K562 (cell line): Measurements from ENCODE around the gene CSF1R. TPM values are rescaled to one million over a fixed set of nuclear protein-coding genes. Genes with fewer than 3 reads are reported as not detected.

Source experiments
- CBX3 ChIP-seq, 2 experiments: IDR thresholded peaks; 1 replicate in 1 of 2; 2 replicates in 1 of 2; pipeline ENCODE4 v1.6.1; 2012; ENCODE audit warnings: inconsistent platforms in 2 of 2, low read length in 2 of 2, borderline replicate concordance in 1 of 2, control low read depth in 1 of 2
- HMGN3 ChIP-seq: IDR thresholded peaks from 2 replicates; pipeline ENCODE4 v1.6.1; 2011; ENCODE audit warnings: borderline replicate concordance, low read depth, mild to moderate bottlenecking, mixed read lengths, low read length; ENCODE audit not compliant: insufficient read length; ENCODE audit errors: extremely low read depth
- MXI1 ChIP-seq: IDR thresholded peaks from 2 replicates; pipeline ENCODE4 v1.6.1; 2011; ENCODE audit warnings: low read depth, mild to moderate bottlenecking, improper control_type of control experiment, low read length
- NFATC3 ChIP-seq: fragments of 450-650 bp; IDR thresholded peaks from 2 replicates; pipeline ENCODE4 v1.6.1; 2017; ENCODE audit warnings: mild to moderate bottlenecking
- NFIX ChIP-seq: fragments of 250-450 bp; sonication (Bioruptor Pico); IDR thresholded peaks from 2 replicates; pipeline ENCODE4 v1.4.0; 2020; ENCODE audit warnings: low read depth, mild to moderate bottlenecking, moderate library complexity
- PHB2 ChIP-seq: fragments of 450-650 bp; IDR thresholded peaks from 2 replicates; pipeline ENCODE4 v1.6.1; 2017; ENCODE audit warnings: low read depth
- RFX7 ChIP-seq: fragments of 250-450 bp; sonication (Bioruptor Pico); IDR thresholded peaks from 2 replicates; pipeline ENCODE4 v1.5.1; 2021; ENCODE audit warnings: mild to moderate bottlenecking
- ZNF263 ChIP-seq: sonication (generic); formaldehyde crosslinking; IDR thresholded peaks from 2 replicates; pipeline ENCODE4 v1.8.0; 2022; ENCODE audit warnings: mild to moderate bottlenecking, missing genetic modification reagents, borderline replicate concordance
- ZNF695 ChIP-seq: fragments of 450-650 bp; formaldehyde crosslinking; IDR thresholded peaks from 2 replicates; pipeline ENCODE4 v1.4.0; 2020; ENCODE audit warnings: mild to moderate bottlenecking, moderate library complexity
- ZNF830 ChIP-seq: fragments of 250-450 bp; sonication (Bioruptor Pico); IDR thresholded peaks from 2 replicates; pipeline ENCODE4 v1.5.0; 2021; ENCODE audit warnings: mild to moderate bottlenecking
- polyA plus RNA-seq, 8 experiments: library from polyadenylated mRNA; depleted of rRNA in 4 of 8; stranded (reverse) in 5 of 8; unstranded in 3 of 8; fragments of >200 nt; fragmentation: Nextera tagmentation in 2 of 8; fragmentation: Illumina TruSeq in 1 of 8; extraction: Ambion mirVana in 2 of 8; extraction: Trizol in 1 of 8; gene quantifications; 2 replicates each; pipeline versions ENCODE4 v1.2.1 to v1.2.3, GENCODE V29; 2011 to 2014; ENCODE audit warnings: inconsistent platforms in 1 of 8, missing spikeins in 1 of 8
- total RNA-seq, 7 experiments: library from RNA; depleted of rRNA in 6 of 7; stranded (reverse); fragments of >200 nt in 6 of 7; fragmentation: Illumina TruSeq in 2 of 7; extraction: Trizol in 2 of 7; gene quantifications; 2 replicates each; pipeline versions ENCODE4 v1.2.1 to v1.2.3, GENCODE V29; 2011 to 2021; ENCODE audit warnings: low replicate concordance in 1 of 7
- TF ChIP-seq, protein P1 (sequence below): fragments of 200-800 bp; sonication (Bioruptor generic); IDR thresholded peaks from 2 replicates; pipeline ENCODE4 v1.6.1; 2016; ENCODE audit warnings: missing genetic modification characterization, missing compliant biosample characterization
- TF ChIP-seq, protein P2 (sequence below): fragments of 200-800 bp; sonication (Bioruptor generic); IDR thresholded peaks from 2 replicates; pipeline ENCODE4 v1.6.1; 2017; ENCODE audit warnings: missing genetic modification characterization, missing compliant biosample characterization
- TF ChIP-seq, protein P3 (sequence below): fragments of 450-650 bp; IDR thresholded peaks from 2 replicates; pipeline ENCODE4 v1.7.0; 2016; ENCODE audit warnings: borderline replicate concordance
- TF ChIP-seq, protein P4 (sequence below): fragments of 450-650 bp; IDR thresholded peaks from 2 replicates; pipeline ENCODE4 v1.6.1; 2016; ENCODE audit warnings: antibody characterized with exemption
- TF ChIP-seq, protein P5 (sequence below): sonication (generic); formaldehyde crosslinking; IDR thresholded peaks from 2 replicates; pipeline ENCODE4 v1.8.0; 2022; ENCODE audit warnings: mild to moderate bottlenecking, missing genetic modification reagents

CSF1R gene
- total and polyA plus RNA-seq, 9 of the 15 experiments (the other 6 are each of a cell fraction or from before 2014, with no cell fraction given): 0.03 to 0.64 (median 0.20) TPM; not detected in 6

DNA sequence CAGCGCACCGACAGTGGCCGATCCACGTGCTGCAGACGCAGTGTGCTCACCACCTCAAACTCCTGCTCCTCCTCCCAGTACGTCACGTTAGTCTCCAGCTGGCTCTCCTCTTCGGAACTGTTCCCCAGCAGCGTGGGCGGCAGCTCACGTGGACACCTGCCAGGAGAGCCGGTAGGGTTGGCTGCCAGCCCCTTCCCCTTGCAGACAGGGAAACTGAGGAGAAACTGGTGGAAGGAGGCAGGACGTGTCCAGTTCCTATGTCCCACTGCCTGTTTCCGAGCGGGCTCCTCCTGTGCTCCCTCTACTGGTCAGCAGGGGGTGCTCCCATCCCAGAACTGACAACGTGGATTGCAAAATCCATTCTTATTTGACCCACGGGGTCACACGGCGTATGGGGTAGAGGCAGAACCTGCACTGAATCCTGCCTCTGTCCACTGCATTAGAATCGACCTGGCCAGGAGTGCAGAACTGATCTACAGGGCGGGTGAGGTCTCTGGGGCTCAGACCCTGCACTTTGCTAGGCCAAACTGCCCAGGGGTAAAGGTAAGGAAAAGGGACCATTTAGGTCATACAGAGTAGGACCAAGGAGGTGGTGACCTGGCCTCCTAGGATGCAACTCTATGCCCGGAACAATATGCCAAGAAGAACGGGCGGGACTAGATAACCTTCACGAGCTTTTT, 43.6 kb upstream of the CSF1R start (continued):
- TF ChIP-seq, protein P1, sequence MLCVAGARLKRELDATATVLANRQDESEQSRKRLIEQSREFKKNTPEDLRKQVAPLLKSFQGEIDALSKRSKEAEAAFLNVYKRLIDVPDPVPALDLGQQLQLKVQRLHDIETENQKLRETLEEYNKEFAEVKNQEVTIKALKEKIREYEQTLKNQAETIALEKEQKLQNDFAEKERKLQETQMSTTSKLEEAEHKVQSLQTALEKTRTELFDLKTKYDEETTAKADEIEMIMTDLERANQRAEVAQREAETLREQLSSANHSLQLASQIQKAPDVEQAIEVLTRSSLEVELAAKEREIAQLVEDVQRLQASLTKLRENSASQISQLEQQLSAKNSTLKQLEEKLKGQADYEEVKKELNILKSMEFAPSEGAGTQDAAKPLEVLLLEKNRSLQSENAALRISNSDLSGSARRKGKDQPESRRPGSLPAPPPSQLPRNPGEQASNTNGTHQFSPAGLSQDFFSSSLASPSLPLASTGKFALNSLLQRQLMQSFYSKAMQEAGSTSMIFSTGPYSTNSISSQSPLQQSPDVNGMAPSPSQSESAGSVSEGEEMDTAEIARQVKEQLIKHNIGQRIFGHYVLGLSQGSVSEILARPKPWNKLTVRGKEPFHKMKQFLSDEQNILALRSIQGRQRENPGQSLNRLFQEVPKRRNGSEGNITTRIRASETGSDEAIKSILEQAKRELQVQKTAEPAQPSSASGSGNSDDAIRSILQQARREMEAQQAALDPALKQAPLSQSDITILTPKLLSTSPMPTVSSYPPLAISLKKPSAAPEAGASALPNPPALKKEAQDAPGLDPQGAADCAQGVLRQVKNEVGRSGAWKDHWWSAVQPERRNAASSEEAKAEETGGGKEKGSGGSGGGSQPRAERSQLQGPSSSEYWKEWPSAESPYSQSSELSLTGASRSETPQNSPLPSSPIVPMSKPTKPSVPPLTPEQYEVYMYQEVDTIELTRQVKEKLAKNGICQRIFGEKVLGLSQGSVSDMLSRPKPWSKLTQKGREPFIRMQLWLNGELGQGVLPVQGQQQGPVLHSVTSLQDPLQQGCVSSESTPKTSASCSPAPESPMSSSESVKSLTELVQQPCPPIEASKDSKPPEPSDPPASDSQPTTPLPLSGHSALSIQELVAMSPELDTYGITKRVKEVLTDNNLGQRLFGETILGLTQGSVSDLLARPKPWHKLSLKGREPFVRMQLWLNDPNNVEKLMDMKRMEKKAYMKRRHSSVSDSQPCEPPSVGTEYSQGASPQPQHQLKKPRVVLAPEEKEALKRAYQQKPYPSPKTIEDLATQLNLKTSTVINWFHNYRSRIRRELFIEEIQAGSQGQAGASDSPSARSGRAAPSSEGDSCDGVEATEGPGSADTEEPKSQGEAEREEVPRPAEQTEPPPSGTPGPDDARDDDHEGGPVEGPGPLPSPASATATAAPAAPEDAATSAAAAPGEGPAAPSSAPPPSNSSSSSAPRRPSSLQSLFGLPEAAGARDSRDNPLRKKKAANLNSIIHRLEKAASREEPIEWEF: no peak
- TF ChIP-seq HMGN3: no peak
- no peak for TF ChIP-seq MXI1
- no peak for TF ChIP-seq NFATC3
- no peak for TF ChIP-seq PHB2
- TF ChIP-seq, protein P2, sequence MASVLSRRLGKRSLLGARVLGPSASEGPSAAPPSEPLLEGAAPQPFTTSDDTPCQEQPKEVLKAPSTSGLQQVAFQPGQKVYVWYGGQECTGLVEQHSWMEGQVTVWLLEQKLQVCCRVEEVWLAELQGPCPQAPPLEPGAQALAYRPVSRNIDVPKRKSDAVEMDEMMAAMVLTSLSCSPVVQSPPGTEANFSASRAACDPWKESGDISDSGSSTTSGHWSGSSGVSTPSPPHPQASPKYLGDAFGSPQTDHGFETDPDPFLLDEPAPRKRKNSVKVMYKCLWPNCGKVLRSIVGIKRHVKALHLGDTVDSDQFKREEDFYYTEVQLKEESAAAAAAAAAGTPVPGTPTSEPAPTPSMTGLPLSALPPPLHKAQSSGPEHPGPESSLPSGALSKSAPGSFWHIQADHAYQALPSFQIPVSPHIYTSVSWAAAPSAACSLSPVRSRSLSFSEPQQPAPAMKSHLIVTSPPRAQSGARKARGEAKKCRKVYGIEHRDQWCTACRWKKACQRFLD (CRISPR knock-in tag): no peak
- TF ChIP-seq ZNF830 (CRISPR knock-in tag): no peak
- TF ChIP-seq CBX3 (IDR thresholded peaks at IDR 0.05; ENCODE audit: borderline replicate concordance in 1 of 2, low read length in 2 of 2): peak in 1 of 2 experiments; percentile 66; a peak in 1 of 3 replicates
- TF ChIP-seq, protein P3, sequence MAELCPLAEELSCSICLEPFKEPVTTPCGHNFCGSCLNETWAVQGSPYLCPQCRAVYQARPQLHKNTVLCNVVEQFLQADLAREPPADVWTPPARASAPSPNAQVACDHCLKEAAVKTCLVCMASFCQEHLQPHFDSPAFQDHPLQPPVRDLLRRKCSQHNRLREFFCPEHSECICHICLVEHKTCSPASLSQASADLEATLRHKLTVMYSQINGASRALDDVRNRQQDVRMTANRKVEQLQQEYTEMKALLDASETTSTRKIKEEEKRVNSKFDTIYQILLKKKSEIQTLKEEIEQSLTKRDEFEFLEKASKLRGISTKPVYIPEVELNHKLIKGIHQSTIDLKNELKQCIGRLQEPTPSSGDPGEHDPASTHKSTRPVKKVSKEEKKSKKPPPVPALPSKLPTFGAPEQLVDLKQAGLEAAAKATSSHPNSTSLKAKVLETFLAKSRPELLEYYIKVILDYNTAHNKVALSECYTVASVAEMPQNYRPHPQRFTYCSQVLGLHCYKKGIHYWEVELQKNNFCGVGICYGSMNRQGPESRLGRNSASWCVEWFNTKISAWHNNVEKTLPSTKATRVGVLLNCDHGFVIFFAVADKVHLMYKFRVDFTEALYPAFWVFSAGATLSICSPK: no peak
- TF ChIP-seq NFIX (CRISPR knock-in tag): no peak
- TF ChIP-seq, protein P4, sequence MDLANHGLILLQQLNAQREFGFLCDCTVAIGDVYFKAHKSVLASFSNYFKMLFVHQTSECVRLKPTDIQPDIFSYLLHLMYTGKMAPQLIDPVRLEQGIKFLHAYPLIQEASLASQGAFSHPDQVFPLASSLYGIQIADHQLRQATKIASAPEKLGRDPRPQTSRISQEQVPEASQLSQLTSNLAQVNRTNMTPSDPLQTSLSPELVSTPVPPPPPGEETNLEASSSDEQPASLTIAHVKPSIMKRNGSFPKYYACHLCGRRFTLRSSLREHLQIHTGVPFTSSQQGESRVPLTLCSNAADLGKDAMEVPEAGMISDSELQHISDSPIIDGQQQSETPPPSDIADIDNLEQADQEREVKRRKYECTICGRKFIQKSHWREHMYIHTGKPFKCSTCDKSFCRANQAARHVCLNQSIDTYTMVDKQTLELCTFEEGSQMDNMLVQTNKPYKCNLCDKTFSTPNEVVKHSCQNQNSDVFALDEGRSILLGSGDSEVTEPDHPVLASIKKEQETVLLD: no peak
- peak; percentile 92 for TF ChIP-seq ZNF263
- TF ChIP-seq, protein P5, sequence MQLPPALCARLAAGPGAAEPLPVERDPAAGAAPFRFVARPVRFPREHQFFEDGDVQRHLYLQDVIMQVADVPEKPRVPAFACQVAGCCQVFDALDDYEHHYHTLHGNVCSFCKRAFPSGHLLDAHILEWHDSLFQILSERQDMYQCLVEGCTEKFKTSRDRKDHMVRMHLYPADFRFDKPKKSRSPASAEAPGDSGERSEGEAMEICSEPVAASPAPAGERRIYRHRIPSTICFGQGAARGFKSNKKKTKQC (CRISPR knock-in tag): peak; percentile 73; the same call in 1 of the 2 replicates
- no peak for TF ChIP-seq ZNF695 (CRISPR knock-in tag)
- TF ChIP-seq RFX7 (CRISPR knock-in tag): no peak
